DMS79 treated with DMSO at 0.1 percent for 48 hours (cell line): ENCODE measurements around the gene GRAMD4.

ENCODE experiments used
- DNase-seq: peaks from one replicate; lab custom pipeline; 2025; lab: John Stamatoyannopoulos, UW

GRAMD4 gene

GRCh38 chr22:46671824-46672432, 51.7 kb downstream of the GRAMD4 start:
- no peak for DNase-seq

- DNase-seq = peak; percentile 84
Observed at GRCh38 chr22:46672731-46673130, 52.5 kb downstream of the GRAMD4 start.

GRCh38 chr22:46673205-46673604, 53.0 kb downstream of the GRAMD4 start:
- peak; percentile 42 for DNase-seq

GRCh38 chr22:46673662-46674236, 53.6 kb downstream of the GRAMD4 start:
- no peak for DNase-seq

GRCh38 chr22:46674367-46674781, 54.2 kb downstream of the GRAMD4 start:
- DNase-seq = no peak

GRCh38 chr22:46674906-46675305, 54.7 kb downstream of the GRAMD4 start:
- no peak for DNase-seq

GRCh38 chr22:46675479-46675878, 55.3 kb downstream of the GRAMD4 start:
- no peak for DNase-seq

- DNase-seq = no peak
Observed at GRCh38 chr22:46675938-46676337, 55.8 kb downstream of the GRAMD4 start.

- no peak for DNase-seq
Observed at GRCh38 chr22:46676479-46676878, 56.3 kb downstream of the GRAMD4 start.

GRCh38 chr22:46676881-46677280, 56.7 kb downstream of the GRAMD4 start:
- no peak for DNase-seq

GRCh38 chr22:46677323-46678002, 57.3 kb downstream of the GRAMD4 start:
- no peak for DNase-seq

- no peak for DNase-seq
Observed at GRCh38 chr22:46678003-46678657, 57.9 kb downstream of the GRAMD4 start.

- no peak for DNase-seq
Observed at GRCh38 chr22:46678785-46679700, 58.9 kb downstream of the GRAMD4 start.

GRCh38 chr22:46679706-46680269, 59.6 kb downstream of the GRAMD4 start:
- DNase-seq = no peak

GRCh38 chr22:46681010-46681409, 60.8 kb downstream of the GRAMD4 start:
- DNase-seq = no peak

- DNase-seq = no peak
Observed at GRCh38 chr22:46682011-46682731, 62.0 kb downstream of the GRAMD4 start.

- peak; percentile 56 for DNase-seq
Observed at GRCh38 chr22:46684706-46685105, 64.5 kb downstream of the GRAMD4 start.

- DNase-seq = no peak
Observed at GRCh38 chr22:46686221-46687047, 66.2 kb downstream of the GRAMD4 start.

- no peak for DNase-seq
Observed at GRCh38 chr22:46687048-46687444, 66.9 kb downstream of the GRAMD4 start.

GRCh38 chr22:46687460-46687859, 67.3 kb downstream of the GRAMD4 start:
- DNase-seq = no peak
